LNCaP clone FGC (cell line): ENCODE data around the gene TMEM44.

Source experiments
- DNase-seq: peaks from one replicate; pipeline ENCODE4 v3.0.0-alpha.2; 2011; ENCODE audit warnings: low read depth
- H3K4me3 ChIP-seq: 2 replicates; pipeline ENCODE4 v1.5.1; 2011; ENCODE audit warnings: mild to moderate bottlenecking, low read depth, low read length, control low read depth
- TF ChIP-seq, protein P1 (sequence below): IDR thresholded peaks from 2 replicates; pipeline ENCODE4 v1.5.1; 2012; ENCODE audit warnings: mild to moderate bottlenecking; ENCODE audit not compliant: control insufficient read depth, insufficient read depth; ENCODE audit errors: extremely low read depth

The TMEM44 gene

GRCh38 chr3:194604837-194605236 is 28.4 kb downstream of the TMEM44 start:
- DNase-seq = no peak
- no peak overlapping the region for H3K4me3 ChIP-seq
- TF ChIP-seq, protein P1, sequence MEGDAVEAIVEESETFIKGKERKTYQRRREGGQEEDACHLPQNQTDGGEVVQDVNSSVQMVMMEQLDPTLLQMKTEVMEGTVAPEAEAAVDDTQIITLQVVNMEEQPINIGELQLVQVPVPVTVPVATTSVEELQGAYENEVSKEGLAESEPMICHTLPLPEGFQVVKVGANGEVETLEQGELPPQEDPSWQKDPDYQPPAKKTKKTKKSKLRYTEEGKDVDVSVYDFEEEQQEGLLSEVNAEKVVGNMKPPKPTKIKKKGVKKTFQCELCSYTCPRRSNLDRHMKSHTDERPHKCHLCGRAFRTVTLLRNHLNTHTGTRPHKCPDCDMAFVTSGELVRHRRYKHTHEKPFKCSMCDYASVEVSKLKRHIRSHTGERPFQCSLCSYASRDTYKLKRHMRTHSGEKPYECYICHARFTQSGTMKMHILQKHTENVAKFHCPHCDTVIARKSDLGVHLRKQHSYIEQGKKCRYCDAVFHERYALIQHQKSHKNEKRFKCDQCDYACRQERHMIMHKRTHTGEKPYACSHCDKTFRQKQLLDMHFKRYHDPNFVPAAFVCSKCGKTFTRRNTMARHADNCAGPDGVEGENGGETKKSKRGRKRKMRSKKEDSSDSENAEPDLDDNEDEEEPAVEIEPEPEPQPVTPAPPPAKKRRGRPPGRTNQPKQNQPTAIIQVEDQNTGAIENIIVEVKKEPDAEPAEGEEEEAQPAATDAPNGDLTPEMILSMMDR = peak; percentile 13; the same call in 1 of the 2 replicates

GRCh38 chr3:194604126-194604525 is 29.1 kb downstream of the TMEM44 start:
- TF ChIP-seq, protein P1 = no peak
- no peak overlapping the region for H3K4me3 ChIP-seq
- DNase-seq = no peak

DNA sequence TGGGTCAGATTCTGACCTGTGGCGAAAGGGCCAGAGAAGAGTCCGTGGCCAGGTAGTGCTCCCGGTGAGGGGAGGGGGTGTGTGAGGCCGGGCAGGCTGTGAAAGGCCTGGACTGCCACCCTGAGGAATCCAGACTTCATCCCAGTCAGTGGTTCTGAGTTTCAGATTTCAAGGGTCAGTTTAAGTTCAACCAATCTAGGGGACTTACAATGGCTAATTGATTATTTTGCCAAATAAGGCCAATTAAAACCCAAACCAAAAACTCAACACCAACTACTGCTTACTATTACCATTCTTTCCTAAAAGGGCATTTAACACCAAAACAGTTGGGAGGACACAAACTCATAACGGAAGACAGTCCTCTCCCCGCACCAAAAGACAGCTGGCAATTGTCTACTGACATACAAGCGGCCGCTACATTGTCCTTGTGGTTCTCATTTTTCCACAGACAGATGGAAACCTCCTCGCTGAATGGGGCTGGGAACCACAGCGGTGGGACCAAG is 30.5 kb downstream of the TMEM44 start:
- H3K4me3 ChIP-seq = no peak overlapping the region
- TF ChIP-seq, protein P1 = no peak
- DNase-seq = no peak

- DNase-seq = no peak
- TF ChIP-seq, protein P1 = no peak
- H3K4me3 ChIP-seq = no peak overlapping the region
These were observed 34.3 kb downstream of the TMEM44 start for GRCh38 chr3:194598771-194599557.

GRCh38 chr3:194596906-194597305 is 36.3 kb downstream of the TMEM44 start:
- TF ChIP-seq, protein P1 = no peak
- H3K4me3 ChIP-seq = no peak overlapping the region
- DNase-seq = no peak

- H3K4me3 ChIP-seq = no peak overlapping the region
- TF ChIP-seq, protein P1 = peak; percentile 27
- peak; percentile 96 for DNase-seq
These were observed 40.1 kb downstream of the TMEM44 start for GRCh38 chr3:194592798-194593752.
